Measurements from ENCODE around the gene TIGAR. TPM values are rescaled to one million over a fixed set of nuclear protein-coding genes. Genes with fewer than 3 reads are reported as not detected.

Gene TIGAR
- total RNA-seq, 1 experiment from 2014 or later: 42.7 TPM

- no peaks in the 10 kb centered on the region for H3K9me3 ChIP-seq
- BruUV-seq (replicated peaks): no TSS peak
- no peaks in the 10 kb centered on the region for H3K9me3 Mint-ChIP-seq (ENCODE audit: unreplicated experiment)
- DNase-seq: no peak
- no peaks in the 10 kb centered on the region for H3K36me3 Mint-ChIP-seq (ENCODE audit: insufficient read depth, unreplicated experiment)
- no peaks in the 10 kb centered on the region for H3K36me3 ChIP-seq (ENCODE audit: control insufficient read depth, insufficient read depth, low read length)
- peaks cover 9% of the 10 kb centered on the region for H3K4me1 Mint-ChIP-seq (ENCODE audit: low read depth, unreplicated experiment)
- no peak for TF ChIP-seq CTCF (IDR thresholded peaks at IDR 0.05; ENCODE audit: insufficient read depth in 1 of 2, low read depth in 1 of 2, low read length in 1 of 2, severe bottlenecking in 1 of 2, unreplicated experiment in 1 of 2)
- no peak overlapping the region for H3K4me3 Mint-ChIP-seq (ENCODE audit: unreplicated experiment)
- no peaks in the 10 kb centered on the region for H3K27me3 ChIP-seq (replicated peaks; ENCODE audit: control insufficient read depth, insufficient read depth, low read length)
- H3K27ac Mint-ChIP-seq (ENCODE audit: unreplicated experiment): no peak overlapping the region
- ChIA-PET POLR2A (no interaction called here), CTCF (no interaction called here)
- H3K4me3 ChIP-seq (ENCODE audit: low read depth, low read length): no peak overlapping the region
- peaks cover 4% of the 10 kb centered on the region for H3K27me3 Mint-ChIP-seq (ENCODE audit: insufficient read depth, unreplicated experiment)
- peaks cover 12% of the 10 kb centered on the region for H3K4me1 ChIP-seq
- intact Hi-C loops (cut with micrococcal nuclease; ENCODE audit: unreplicated experiment): no loop called here
Observed at GRCh38 chr12:4380332-4380731, 59.3 kb downstream of the TIGAR start.

- ChIA-PET POLR2A (no interaction called here), CTCF (interaction anchor here (0.8 to 0.9 kb wide), 2 partner anchors 32 to 37 kb away, joined by 4 to 5 read pairs; no protein-coding TSS in a partner anchor)
- Mint-ChIP-seq H3K27me3 (ENCODE audit: insufficient read depth, unreplicated experiment) (peaks cover 9% of the 10 kb centered on the region), H3K36me3 (ENCODE audit: insufficient read depth, unreplicated experiment) (no peaks in the 10 kb centered on the region), H3K4me1 (ENCODE audit: low read depth, unreplicated experiment) (peaks cover 9% of the 10 kb centered on the region), H3K9me3 (ENCODE audit: unreplicated experiment) (no peaks in the 10 kb centered on the region), H3K4me3 (ENCODE audit: unreplicated experiment) (no peak overlapping the region), H3K27ac (ENCODE audit: unreplicated experiment) (no peak overlapping the region)
- peak in 1 of 2 experiments; percentile 43 for TF ChIP-seq CTCF (IDR thresholded peaks at IDR 0.05; ENCODE audit: insufficient read depth in 1 of 2, low read depth in 1 of 2, low read length in 1 of 2, severe bottlenecking in 1 of 2, unreplicated experiment in 1 of 2)
- Histone ChIP-seq H3K4me1 (peaks cover 10% of the 10 kb centered on the region), H3K9me3 (no peaks in the 10 kb centered on the region), H3K27me3 (replicated peaks; ENCODE audit: control insufficient read depth, insufficient read depth, low read length) (no peaks in the 10 kb centered on the region), H3K4me3 (ENCODE audit: low read depth, low read length) (no peak overlapping the region), H3K36me3 (ENCODE audit: control insufficient read depth, insufficient read depth, low read length) (no peaks in the 10 kb centered on the region)
- no TSS peak for BruUV-seq (replicated peaks)
- intact Hi-C loops (cut with micrococcal nuclease; ENCODE audit: unreplicated experiment): no loop called here
- DNase-seq: peak; percentile 54 to 56
Observed at GRCh38 chr12:4383304-4383865, 62.4 kb downstream of the TIGAR start.

- Mint-ChIP-seq H3K36me3 (ENCODE audit: insufficient read depth, unreplicated experiment) (no peaks in the 10 kb centered on the region), H3K27ac (ENCODE audit: unreplicated experiment) (no peak overlapping the region), H3K4me1 (ENCODE audit: low read depth, unreplicated experiment) (no peaks in the 10 kb centered on the region), H3K27me3 (ENCODE audit: insufficient read depth, unreplicated experiment) (peaks cover 25% of the 10 kb centered on the region), H3K4me3 (ENCODE audit: unreplicated experiment) (no peak overlapping the region), H3K9me3 (ENCODE audit: unreplicated experiment) (no peaks in the 10 kb centered on the region)
- no peak overlapping the region for H3K4me3 ChIP-seq (ENCODE audit: low read depth, low read length)
- H3K9me3 ChIP-seq: no peaks in the 10 kb centered on the region
- no peaks in the 10 kb centered on the region for H3K4me1 ChIP-seq
- ChIA-PET POLR2A (no interaction called here), CTCF (no interaction called here)
- no peaks in the 10 kb centered on the region for H3K36me3 ChIP-seq (ENCODE audit: control insufficient read depth, insufficient read depth, low read length)
- DNase-seq: no peak
- no peaks in the 10 kb centered on the region for H3K27me3 ChIP-seq (replicated peaks; ENCODE audit: control insufficient read depth, insufficient read depth, low read length)
- no TSS peak for BruUV-seq (replicated peaks)
- intact Hi-C loops (cut with micrococcal nuclease; ENCODE audit: unreplicated experiment): no loop called here
- no peak for TF ChIP-seq CTCF (IDR thresholded peaks at IDR 0.05; ENCODE audit: insufficient read depth in 1 of 2, low read depth in 1 of 2, low read length in 1 of 2, severe bottlenecking in 1 of 2, unreplicated experiment in 1 of 2)
Observed at GRCh38 chr12:4386801-4387200, 65.8 kb downstream of the TIGAR start.

Data from Caco-2 (cell line).